Measurements from ENCODE around the gene SOS1. TPM values are rescaled to one million over a fixed set of nuclear protein-coding genes. Genes with fewer than 3 reads are reported as not detected.
"Not testable (repeated sequence)": the region's sequence is repeated elsewhere in the genome, so short reads cannot be mapped to it uniquely, and the experiment has no call there.

Gene SOS1
- total RNA-seq, 2 experiments from 2014 or later: 36.3 to 41.3 TPM

- Mint-ChIP-seq H3K36me3 (no peaks in the 10 kb centered on the region), H3K27me3 (no peaks in the 10 kb centered on the region), H3K4me1 (peaks cover 5% of the 10 kb centered on the region), H3K27ac (no peak overlapping the region), H3K4me3 (no peak overlapping the region), H3K9me3 (no peaks in the 10 kb centered on the region)
- DNase-seq: no peak
These were observed 22.2 kb upstream of the SOS1 start for GRCh38 chr2:39142904-39143605.

GRCh38 chr2:39141334-39142271 lies 20.8 kb upstream of the SOS1 start:
- DNase-seq: no peak
- peaks cover 10% of the 10 kb centered on the region for H3K4me1 Mint-ChIP-seq
- no peaks in the 10 kb centered on the region for H3K27me3 Mint-ChIP-seq
- no peaks in the 10 kb centered on the region for H3K9me3 Mint-ChIP-seq
- no peak overlapping the region for H3K27ac Mint-ChIP-seq
- no peak overlapping the region for H3K4me3 Mint-ChIP-seq
- no peaks in the 10 kb centered on the region for H3K36me3 Mint-ChIP-seq

GRCh38 chr2:39140948-39141333 lies 20.1 kb upstream of the SOS1 start:
- H3K36me3 Mint-ChIP-seq, H3K27me3 Mint-ChIP-seq, H3K27ac Mint-ChIP-seq, H3K9me3 Mint-ChIP-seq, DNase-seq, H3K4me3 Mint-ChIP-seq: not testable (repeated sequence)
- H3K4me1 Mint-ChIP-seq: peaks cover 15% of the 10 kb centered on the region

GRCh38 chr2:39140322-39140847 lies 19.5 kb upstream of the SOS1 start:
- no peak overlapping the region for H3K27ac Mint-ChIP-seq
- peaks cover 21% of the 10 kb centered on the region for H3K4me1 Mint-ChIP-seq

GRCh38 chr2:39139511-39140237 lies 18.8 kb upstream of the SOS1 start:
- peaks cover 21% of the 10 kb centered on the region for H3K4me1 Mint-ChIP-seq
- H3K27ac Mint-ChIP-seq: peak overlapping the region; percentile 40

More at GRCh38 chr2:39140322-39140847, 19.5 kb upstream of the SOS1 start:
- H3K36me3 Mint-ChIP-seq: no peaks in the 10 kb centered on the region
- no peaks in the 10 kb centered on the region for H3K27me3 Mint-ChIP-seq
- H3K9me3 Mint-ChIP-seq: no peaks in the 10 kb centered on the region
- DNase-seq: no peak
- H3K4me3 Mint-ChIP-seq: no peak overlapping the region

GRCh38 chr2:39138837-39139211 lies 18.0 kb upstream of the SOS1 start:
- H3K27ac Mint-ChIP-seq: no peak overlapping the region
- H3K4me3 Mint-ChIP-seq: no peak overlapping the region
- no peaks in the 10 kb centered on the region for H3K27me3 Mint-ChIP-seq
- peaks cover 21% of the 10 kb centered on the region for H3K4me1 Mint-ChIP-seq
- DNase-seq: no peak
- H3K36me3 Mint-ChIP-seq: no peaks in the 10 kb centered on the region
- no peaks in the 10 kb centered on the region for H3K9me3 Mint-ChIP-seq

More at GRCh38 chr2:39139511-39140237, 18.8 kb upstream of the SOS1 start:
- Mint-ChIP-seq H3K36me3 (no peaks in the 10 kb centered on the region), H3K4me3 (no peak overlapping the region), H3K9me3 (no peaks in the 10 kb centered on the region), H3K27me3 (no peaks in the 10 kb centered on the region)
- no peak for DNase-seq

GRCh38 chr2:39138187-39138836 lies 17.5 kb upstream of the SOS1 start:
- H3K4me1 Mint-ChIP-seq: peaks cover 21% of the 10 kb centered on the region
- not testable (repeated sequence) for H3K27me3 Mint-ChIP-seq, H3K27ac Mint-ChIP-seq, H3K36me3 Mint-ChIP-seq, DNase-seq, H3K9me3 Mint-ChIP-seq, H3K4me3 Mint-ChIP-seq

GRCh38 chr2:39136799-39137198 lies 15.9 kb upstream of the SOS1 start:
- no peak overlapping the region for H3K4me3 Mint-ChIP-seq
- H3K27ac Mint-ChIP-seq: peak overlapping the region; percentile 28
- no peaks in the 10 kb centered on the region for H3K36me3 Mint-ChIP-seq
- no peaks in the 10 kb centered on the region for H3K27me3 Mint-ChIP-seq
- H3K4me1 Mint-ChIP-seq: peaks cover 25% of the 10 kb centered on the region
- DNase-seq: no peak
- no peaks in the 10 kb centered on the region for H3K9me3 Mint-ChIP-seq

GRCh38 chr2:39135690-39136259 lies 14.9 kb upstream of the SOS1 start:
- DNase-seq: no peak
- Mint-ChIP-seq H3K27ac (peak overlapping the region; percentile 42), H3K27me3 (no peaks in the 10 kb centered on the region), H3K4me3 (peak overlapping the region; percentile 1), H3K36me3 (no peaks in the 10 kb centered on the region), H3K9me3 (no peaks in the 10 kb centered on the region), H3K4me1 (peaks cover 26% of the 10 kb centered on the region)

- no peaks in the 10 kb centered on the region for H3K36me3 Mint-ChIP-seq
- H3K27me3 Mint-ChIP-seq: no peaks in the 10 kb centered on the region
- no peak for DNase-seq
- H3K9me3 Mint-ChIP-seq: peaks cover 1% of the 10 kb centered on the region
- no peak overlapping the region for H3K4me3 Mint-ChIP-seq
- peaks cover 41% of the 10 kb centered on the region for H3K4me1 Mint-ChIP-seq
- no peak overlapping the region for H3K27ac Mint-ChIP-seq
These were observed 12.5 kb upstream of the SOS1 start for GRCh38 chr2:39133215-39133851.

- peak; percentile 74 for DNase-seq
- Mint-ChIP-seq H3K9me3 (peaks cover 1% of the 10 kb centered on the region), H3K4me1 (peaks cover 42% of the 10 kb centered on the region), H3K4me3 (peak overlapping the region; percentile 44), H3K27me3 (no peaks in the 10 kb centered on the region), H3K36me3 (no peaks in the 10 kb centered on the region), H3K27ac (peak overlapping the region; percentile 93)
These were observed 8.1 kb upstream of the SOS1 start for GRCh38 chr2:39128919-39129391.

GRCh38 chr2:39127973-39128372 lies 7.1 kb upstream of the SOS1 start:
- DNase-seq: peak; percentile 60
- no peaks in the 10 kb centered on the region for H3K27me3 Mint-ChIP-seq
- H3K4me3 Mint-ChIP-seq: no peak overlapping the region
- H3K4me1 Mint-ChIP-seq: peaks cover 51% of the 10 kb centered on the region
- peak overlapping the region; percentile 75 for H3K27ac Mint-ChIP-seq
- peaks cover 5% of the 10 kb centered on the region for H3K36me3 Mint-ChIP-seq
- H3K9me3 Mint-ChIP-seq: peaks cover 1% of the 10 kb centered on the region

GRCh38 chr2:39124746-39125057 lies 3.9 kb upstream of the SOS1 start:
- H3K9me3 Mint-ChIP-seq: peaks cover 1% of the 10 kb centered on the region
- DNase-seq: peak; percentile 31
- peak overlapping the region; percentile 96 for H3K27ac Mint-ChIP-seq
- peaks cover 9% of the 10 kb centered on the region for H3K36me3 Mint-ChIP-seq
- peak overlapping the region; percentile 97 for H3K4me3 Mint-ChIP-seq
- H3K27me3 Mint-ChIP-seq: no peaks in the 10 kb centered on the region
- peaks cover 51% of the 10 kb centered on the region for H3K4me1 Mint-ChIP-seq
